H9 (cell line): Measurements from ENCODE around the gene PDZD2. TPM values are rescaled to one million over a fixed set of nuclear protein-coding genes. Genes with fewer than 3 reads are reported as not detected.

Experiments
- DNase-seq: peaks from one replicate; pipeline ENCODE4 v3.0.0-alpha.2; 2017
- H2AFZ ChIP-seq: one replicate; pipeline ENCODE4 v1.6.1; 2013; ENCODE audit warnings: mild to moderate bottlenecking, low read length, control low read depth, moderate library complexity
- H2AK5ac ChIP-seq: 2 replicates; pipeline ENCODE4 v1.6.1; 2013; ENCODE audit warnings: low read length, control low read depth, mixed read lengths; ENCODE audit not compliant: insufficient read length
- H2BK120ac ChIP-seq: one replicate; pipeline ENCODE4 v1.6.1; 2013; ENCODE audit warnings: low read depth, mild to moderate bottlenecking, low read length, control low read depth, inconsistent platforms; ENCODE audit not compliant: poor library complexity, severe bottlenecking
- H2BK12ac ChIP-seq: 2 replicates; pipeline ENCODE4 v1.6.1; 2013; ENCODE audit warnings: low read length, control low read depth, mixed read lengths, low read depth; ENCODE audit not compliant: insufficient read length
- H2BK15ac ChIP-seq: 2 replicates; pipeline ENCODE4 v1.6.1; 2013; ENCODE audit warnings: low read depth, low read length, control low read depth
- H2BK20ac ChIP-seq: one replicate; pipeline ENCODE4 v1.6.1; 2013; ENCODE audit warnings: low read depth, mild to moderate bottlenecking, low read length, control low read depth, inconsistent platforms; ENCODE audit not compliant: poor library complexity, severe bottlenecking
- H2BK5ac ChIP-seq: 2 replicates; pipeline ENCODE4 v1.6.1; 2013; ENCODE audit warnings: low read length, control low read depth, mixed read lengths; ENCODE audit not compliant: insufficient read length
- H3K14ac ChIP-seq: 2 replicates; pipeline ENCODE4 v1.6.1; 2013; ENCODE audit warnings: low read length, control low read depth; ENCODE audit not compliant: insufficient read depth
- H3K18ac ChIP-seq: 2 replicates; pipeline ENCODE4 v1.6.1; 2013; ENCODE audit warnings: low read depth, mild to moderate bottlenecking, mixed read lengths, low read length, control low read depth; ENCODE audit not compliant: insufficient read length
- H3K23ac ChIP-seq: 2 replicates; pipeline ENCODE4 v1.6.1; 2013; ENCODE audit warnings: low read length, control low read depth, mixed read lengths, low read depth; ENCODE audit not compliant: insufficient read length
- H3K23me2 ChIP-seq: 2 replicates; pipeline ENCODE4 v1.6.1; 2013; ENCODE audit warnings: low read depth, mild to moderate bottlenecking, mixed read lengths, low read length, control low read depth; ENCODE audit not compliant: insufficient read length, poor library complexity, severe bottlenecking
- H3K27ac ChIP-seq: 2 replicates; pipeline ENCODE4 v1.5.1; 2013; ENCODE audit warnings: low read length, control low read depth, mixed read lengths, low read depth; ENCODE audit not compliant: insufficient read length
- H3K27me3 ChIP-seq: 2 replicates; pipeline ENCODE4 v1.6.1; 2013; ENCODE audit warnings: low read length, control low read depth, inconsistent platforms; ENCODE audit not compliant: insufficient read depth
- H3K4ac ChIP-seq: 2 replicates; pipeline ENCODE4 v1.6.1; 2013; ENCODE audit warnings: low read depth, mild to moderate bottlenecking, control low read depth, inconsistent platforms, low read length, moderate library complexity
- H3K4me1 ChIP-seq: 2 replicates; pipeline ENCODE4 v1.6.1; 2013; ENCODE audit warnings: low read length, control low read depth, inconsistent platforms; ENCODE audit not compliant: insufficient read depth
- H3K4me2 ChIP-seq: 2 replicates; pipeline ENCODE4 v1.6.1; 2013; ENCODE audit warnings: low read length, control low read depth, mixed read lengths; ENCODE audit not compliant: insufficient read length, insufficient read depth
- H3K56ac ChIP-seq: 2 replicates; pipeline ENCODE4 v1.6.1; 2013; ENCODE audit warnings: low read depth, mild to moderate bottlenecking, mixed read lengths, low read length, control low read depth; ENCODE audit not compliant: insufficient read length
- H3K79me1 ChIP-seq: 2 replicates; pipeline ENCODE4 v1.6.1; 2013; ENCODE audit warnings: low read depth, mild to moderate bottlenecking, moderate library complexity, low read length, control low read depth, inconsistent platforms; ENCODE audit not compliant: insufficient read depth, poor library complexity, severe bottlenecking
- H3K79me2 ChIP-seq: 2 replicates; pipeline ENCODE4 v1.6.1; 2013; ENCODE audit warnings: low read length, control low read depth, inconsistent platforms; ENCODE audit not compliant: insufficient read depth
- H3K9ac ChIP-seq: 2 replicates; pipeline ENCODE4 v1.6.1; 2013; ENCODE audit warnings: low read length, control low read depth, mixed read lengths; ENCODE audit not compliant: insufficient read length; ENCODE audit errors: extremely low read depth
- H3K9me3 ChIP-seq: one replicate; pipeline ENCODE4 v1.6.1; 2013; ENCODE audit warnings: low read depth, low read length, inconsistent platforms; ENCODE audit not compliant: control insufficient read depth
- H3T11ph ChIP-seq: one replicate; pipeline ENCODE4 v1.6.1; 2013; ENCODE audit warnings: mild to moderate bottlenecking, low read length, control low read depth, inconsistent platforms
- H4K20me1 ChIP-seq: one replicate; pipeline ENCODE4 v1.6.1; 2013; ENCODE audit not compliant: control insufficient read depth, insufficient read length, insufficient read depth
- H4K5ac ChIP-seq: 2 replicates; pipeline ENCODE4 v1.6.1; 2013; ENCODE audit warnings: low read depth, mild to moderate bottlenecking, mixed read lengths, low read length, control low read depth; ENCODE audit not compliant: insufficient read length
- H4K8ac ChIP-seq: replicated peaks from 2 replicates; pipeline ENCODE4 v1.6.1; 2013; ENCODE audit warnings: low read length, control low read depth, mixed read lengths, low read depth; ENCODE audit not compliant: insufficient read length
- H4K91ac ChIP-seq: 2 replicates; pipeline ENCODE4 v1.6.1; 2013; ENCODE audit warnings: low read depth, mild to moderate bottlenecking, moderate library complexity, mixed read lengths, low read length, control low read depth; ENCODE audit not compliant: insufficient read length
- H3K27ac Mint-ChIP-seq, 3 experiments: 2 replicates in 2 of 3; 3 replicates in 1 of 3; pipeline ENCODE4 v1.8.0; 2020 to 2021; ENCODE audit warnings: mixed read lengths in 3 of 3, mild to moderate bottlenecking in 1 of 3, moderate library complexity in 1 of 3
- H3K27me3 Mint-ChIP-seq: 2 replicates; pipeline ENCODE4 v1.8.0; 2021; ENCODE audit warnings: low read depth, mild to moderate bottlenecking, moderate library complexity, mixed read lengths
- H3K36me3 Mint-ChIP-seq, 3 experiments: 2 replicates in 2 of 3; 3 replicates in 1 of 3; pipeline ENCODE4 v1.8.0; 2020 to 2021; ENCODE audit warnings: low read depth in 3 of 3, mixed read lengths in 3 of 3; ENCODE audit not compliant: insufficient read depth in 1 of 3
- H3K4me1 Mint-ChIP-seq, 2 experiments: 2 replicates each; pipeline ENCODE4 v1.8.0; 2020; ENCODE audit warnings: mixed read lengths in 2 of 2
- H3K4me3 Mint-ChIP-seq, 2 experiments: 2 replicates in 1 of 2; 3 replicates in 1 of 2; pipeline ENCODE4 v1.8.0; 2020 to 2021; ENCODE audit warnings: mild to moderate bottlenecking in 2 of 2, mixed read lengths in 2 of 2, moderate library complexity in 1 of 2
- H3K9me3 Mint-ChIP-seq, 2 experiments: 2 replicates in 1 of 2; 3 replicates in 1 of 2; pipeline ENCODE4 v1.8.0; 2020; ENCODE audit warnings: mild to moderate bottlenecking in 2 of 2, mixed read lengths in 2 of 2, moderate library complexity in 1 of 2
- WGBS: extraction: QIAGEN DNeasy Blood & Tissue Kit; methylation state at CpG from one replicate; pipeline ENCODE4 v1.1.7; 2013; ENCODE audit warnings: missing lambda C conversion rate, low lambda C conversion rate, mixed read lengths; ENCODE audit not compliant: insufficient read length; ENCODE audit errors: extremely low coverage; 5-methylcytosine and 5-hydroxymethylcytosine counted together
- total RNA-seq: library from RNA; stranded (reverse); gene quantifications from 2 replicates; pipeline ENCODE4 v1.2.1, GENCODE V29; 2021
- TF ChIP-seq, protein P1 (sequence below): fragments of 200-600 bp; sonication (generic); conservative IDR thresholded peaks from 3 replicates; pipeline ENCODE4 v1.8.0; 2021; ENCODE audit warnings: antibody characterized with exemption, mild to moderate bottlenecking

PDZD2 gene
- total RNA-seq, 1 experiment from 2014 or later = 9.9 TPM

DNA sequence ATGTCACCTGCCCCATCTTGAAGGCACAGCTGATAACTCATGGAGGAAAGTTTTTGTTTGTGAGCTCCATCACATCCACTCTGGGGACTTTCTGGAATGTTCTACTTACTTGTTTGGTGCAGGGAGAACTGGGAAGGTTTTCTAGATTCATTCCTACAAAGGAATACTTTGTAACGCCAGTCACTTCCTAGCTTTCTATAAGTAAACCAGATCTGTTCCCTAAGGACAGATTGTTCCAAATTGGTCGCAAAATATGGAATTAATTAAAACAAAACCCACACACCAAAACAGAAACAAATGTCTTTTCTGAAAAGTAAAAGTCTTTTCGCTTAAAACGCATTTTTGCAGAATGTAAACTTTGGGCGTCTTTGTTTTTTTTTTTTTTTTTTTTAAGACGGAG is 167.6 kb downstream of the PDZD2 start:
- Histone ChIP-seq H3K14ac (no peak overlapping the region), H4K8ac (no peak overlapping the region)
- no CpG with 5 or more reads among the region's 6 CpGs for WGBS

More for the DNA sequence above, 167.6 kb downstream of the PDZD2 start:
- Histone ChIP-seq H4K20me1 (no peaks in the 10 kb centered on the region), H3K4me1 (0 out of 2 replicates have a peak, but pooled peaks cover 4% of the 10 kb centered on the region), H3K79me1 (no peaks in the 10 kb centered on the region), H3K56ac (no peak overlapping the region), H3K27ac (no peak overlapping the region), H2BK5ac (no peak overlapping the region), H2AFZ (no peak overlapping the region), H3K23me2 (no peaks in the 10 kb centered on the region), H3K27me3 (no peaks in the 10 kb centered on the region), H3K18ac (no peak overlapping the region), H3K79me2 (no peaks in the 10 kb centered on the region), H3K4ac (no peak overlapping the region), H3K9me3 (no peaks in the 10 kb centered on the region), H4K5ac (no peak overlapping the region), H2BK120ac (no peak overlapping the region), H2BK15ac (no peak overlapping the region), H2BK20ac (no peak overlapping the region), H3T11ph (no peak overlapping the region), H3K4me2 (no peak overlapping the region), H4K91ac (no peak overlapping the region), H3K9ac (no peak overlapping the region), H3K23ac (no peak overlapping the region), H2AK5ac (no peak overlapping the region), H2BK12ac (no peak overlapping the region)
- no peak overlapping the region for H3K27ac Mint-ChIP-seq
- TF ChIP-seq, protein P1, sequence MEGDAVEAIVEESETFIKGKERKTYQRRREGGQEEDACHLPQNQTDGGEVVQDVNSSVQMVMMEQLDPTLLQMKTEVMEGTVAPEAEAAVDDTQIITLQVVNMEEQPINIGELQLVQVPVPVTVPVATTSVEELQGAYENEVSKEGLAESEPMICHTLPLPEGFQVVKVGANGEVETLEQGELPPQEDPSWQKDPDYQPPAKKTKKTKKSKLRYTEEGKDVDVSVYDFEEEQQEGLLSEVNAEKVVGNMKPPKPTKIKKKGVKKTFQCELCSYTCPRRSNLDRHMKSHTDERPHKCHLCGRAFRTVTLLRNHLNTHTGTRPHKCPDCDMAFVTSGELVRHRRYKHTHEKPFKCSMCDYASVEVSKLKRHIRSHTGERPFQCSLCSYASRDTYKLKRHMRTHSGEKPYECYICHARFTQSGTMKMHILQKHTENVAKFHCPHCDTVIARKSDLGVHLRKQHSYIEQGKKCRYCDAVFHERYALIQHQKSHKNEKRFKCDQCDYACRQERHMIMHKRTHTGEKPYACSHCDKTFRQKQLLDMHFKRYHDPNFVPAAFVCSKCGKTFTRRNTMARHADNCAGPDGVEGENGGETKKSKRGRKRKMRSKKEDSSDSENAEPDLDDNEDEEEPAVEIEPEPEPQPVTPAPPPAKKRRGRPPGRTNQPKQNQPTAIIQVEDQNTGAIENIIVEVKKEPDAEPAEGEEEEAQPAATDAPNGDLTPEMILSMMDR = no peak
- H3K9me3 Mint-ChIP-seq = no peaks in the 10 kb centered on the region
- H3K27me3 Mint-ChIP-seq = no peaks in the 10 kb centered on the region
- peaks cover 4 to 6% of the 10 kb centered on the region in 2 experiments; a peak in 2 of 4 replicates for H3K4me1 Mint-ChIP-seq
- H3K4me3 Mint-ChIP-seq = no peak overlapping the region
- no peaks in the 10 kb centered on the region for H3K36me3 Mint-ChIP-seq
- DNase-seq = no peak
